ENCODE results near the gene PRKN.
"Not testable (repeated sequence)": the region's sequence is repeated elsewhere in the genome, so short reads cannot be mapped to it uniquely, and the experiment has no call there.

The PRKN gene

DNA sequence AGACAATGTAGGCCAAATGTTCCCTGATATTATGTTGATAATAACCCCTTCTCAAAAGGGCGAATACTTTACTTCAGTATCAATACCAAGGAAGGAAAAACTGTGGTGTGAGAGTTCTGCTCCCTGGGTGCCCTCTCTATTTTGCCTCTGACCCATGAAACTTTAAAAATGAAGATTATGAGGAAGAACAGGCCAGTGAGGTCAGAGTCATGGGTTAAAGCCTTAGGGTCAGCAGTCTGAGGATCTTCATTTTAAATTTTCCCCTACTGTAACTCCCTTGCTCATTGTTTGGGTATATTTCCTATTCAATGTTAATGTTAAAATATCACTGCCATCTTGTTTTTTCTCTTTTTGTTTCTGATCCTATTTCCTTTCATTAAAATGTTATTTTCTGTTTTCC lies 47.9 kb downstream of the PRKN start:
- DNase-seq (ENCODE audit: low read depth in 2 of 3, low spot score in 1 of 3), result no peak

DNA sequence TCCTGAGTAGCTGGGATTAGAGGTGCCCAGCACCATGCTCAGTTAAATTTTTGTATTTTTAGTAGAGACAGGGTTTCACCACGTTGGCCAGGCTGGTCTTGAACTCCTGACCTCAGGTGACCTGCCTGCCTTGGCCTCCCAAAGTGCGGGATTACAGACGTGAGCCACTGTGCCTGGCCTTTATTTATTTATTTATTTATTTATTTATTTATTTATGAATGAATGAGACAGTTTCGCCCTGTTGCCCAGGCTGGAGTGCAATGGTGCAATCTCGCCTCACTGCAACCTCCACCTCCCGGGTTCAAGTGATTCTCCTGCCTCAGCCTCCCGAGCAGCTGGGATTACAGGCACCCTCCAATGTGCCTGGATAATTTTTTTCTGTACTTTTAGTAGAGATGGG lies 48.7 kb downstream of the PRKN start:
- not testable (repeated sequence) for DNase-seq (ENCODE audit: low read depth in 2 of 3, low spot score in 1 of 3)

DNA sequence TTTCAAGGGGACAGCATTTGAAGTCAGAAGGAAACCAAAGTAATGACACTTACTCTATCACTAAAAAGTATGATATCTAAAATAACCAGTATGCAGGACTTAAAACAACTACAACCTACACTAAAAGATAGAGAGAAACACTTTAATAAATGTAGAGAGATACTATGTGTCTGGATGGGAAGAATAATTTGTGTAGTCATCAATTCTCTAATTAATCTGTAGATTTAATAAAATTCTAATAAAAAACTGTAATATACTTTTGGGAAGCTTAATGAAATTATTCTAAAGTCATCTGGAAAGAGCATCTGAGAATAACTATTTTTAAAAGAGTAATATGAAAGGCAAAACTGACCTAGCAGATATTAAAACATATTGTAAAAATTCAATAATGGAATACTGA lies 52.1 kb downstream of the PRKN start:
- DNase-seq (ENCODE audit: low read depth in 2 of 3, low spot score in 1 of 3), result no peak

DNA sequence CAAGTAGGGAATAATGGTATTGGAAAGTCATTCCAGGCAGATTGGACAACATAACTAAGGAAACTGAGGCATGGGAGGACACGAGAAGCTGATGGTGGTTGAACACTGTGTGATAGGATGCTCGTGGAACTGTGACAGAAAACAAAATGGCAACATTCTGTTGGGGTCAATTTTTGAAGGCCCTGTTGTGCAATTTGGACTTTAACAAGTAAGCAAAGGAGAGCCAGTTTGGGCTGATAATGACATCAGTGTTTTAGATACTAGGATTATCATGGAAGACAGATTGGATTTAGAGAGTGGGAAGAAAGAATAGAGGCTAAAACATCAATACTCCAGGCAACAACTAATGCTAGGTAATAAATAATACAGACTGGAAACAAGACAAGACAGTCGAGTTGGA lies 53.1 kb downstream of the PRKN start:
- DNase-seq (ENCODE audit: low read depth in 2 of 3, low spot score in 1 of 3), result no peak

DNA sequence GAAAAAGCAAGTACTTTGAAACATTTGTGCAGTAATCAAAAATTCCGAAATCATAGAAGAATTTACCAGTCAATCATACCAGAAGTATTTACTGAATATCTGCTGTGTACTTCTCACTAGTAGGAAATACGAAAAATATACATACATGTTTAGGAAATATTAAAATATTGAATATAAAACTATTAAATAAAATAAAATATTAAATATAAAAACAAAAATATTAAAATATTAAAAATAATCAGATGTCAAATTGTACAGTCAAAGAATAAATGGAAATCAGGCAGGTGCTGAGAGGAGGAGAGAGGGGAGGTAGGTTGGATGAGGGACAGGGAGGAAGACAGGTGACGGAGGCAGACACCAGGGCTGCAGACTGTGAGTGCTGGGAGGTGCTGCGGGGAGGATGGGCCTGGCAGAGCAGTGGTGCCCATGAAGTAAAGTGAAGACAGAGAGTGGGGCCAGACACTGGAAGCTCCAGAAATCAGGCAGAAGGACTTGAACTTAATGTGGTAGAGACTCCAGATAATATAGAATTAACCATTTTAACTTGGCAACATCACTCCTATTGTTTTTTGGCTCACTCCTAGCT lies 55.9 kb downstream of the PRKN start:
- no peak for DNase-seq (ENCODE audit: low read depth in 2 of 3, low spot score in 1 of 3)

DNA sequence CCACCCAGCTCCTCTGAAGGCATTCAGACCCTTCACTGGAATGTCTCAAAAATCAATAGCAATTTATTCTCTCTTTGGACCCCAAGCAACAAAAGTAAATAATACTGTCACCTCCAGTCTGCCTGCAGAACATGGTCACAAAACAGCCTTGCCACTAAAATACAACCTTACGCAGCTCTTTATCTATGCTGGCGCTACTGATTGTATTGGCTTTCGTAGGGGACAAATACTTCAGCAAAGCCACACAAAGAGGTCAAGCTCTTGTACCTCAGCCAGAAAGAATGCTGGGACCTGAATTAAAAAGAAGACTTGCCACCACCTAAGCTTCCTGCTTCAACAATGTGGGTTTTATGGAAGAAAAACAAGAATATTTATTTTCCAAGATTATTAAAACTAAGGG lies 57.2 kb downstream of the PRKN start:
- no peak for DNase-seq (ENCODE audit: low read depth in 2 of 3, low spot score in 1 of 3)

DNA sequence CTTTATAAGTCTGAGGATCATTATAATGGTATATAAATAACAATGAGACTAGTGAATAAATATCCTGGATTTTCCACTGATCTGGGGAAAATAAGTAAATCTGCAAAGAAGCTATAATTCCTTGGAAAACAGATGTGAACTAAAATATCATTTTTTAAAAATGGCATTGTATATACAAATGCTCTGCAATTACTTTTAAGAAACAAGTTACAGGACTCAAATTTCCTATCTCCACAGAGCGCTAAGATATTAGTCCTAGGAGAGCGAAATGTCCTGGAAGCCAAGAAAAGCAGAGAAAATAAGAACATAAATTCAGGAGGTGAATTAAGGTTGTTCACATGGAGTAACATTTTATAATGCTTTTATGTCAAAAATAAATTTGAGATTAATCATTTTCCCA lies 61.3 kb downstream of the PRKN start:
- no peak for DNase-seq (ENCODE audit: low read depth in 2 of 3, low spot score in 1 of 3)

DNA sequence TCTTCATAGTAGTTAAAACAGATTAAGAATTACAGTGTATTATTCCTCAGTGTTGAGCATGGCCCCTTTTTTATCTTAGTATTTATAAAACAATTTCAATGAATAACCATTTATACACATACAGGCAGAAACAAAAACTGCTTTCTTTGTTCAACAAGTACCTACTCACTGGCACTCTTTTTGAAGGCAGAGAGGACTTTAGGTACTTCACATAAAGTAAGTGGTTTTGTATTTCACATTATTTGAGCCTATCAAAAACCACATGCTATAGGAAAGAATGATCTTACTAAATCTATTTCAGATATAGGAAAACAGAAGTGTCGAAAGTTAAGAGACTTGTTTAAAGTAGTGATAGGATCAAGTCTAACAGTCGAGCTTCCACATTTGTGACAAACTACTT lies 73.8 kb downstream of the PRKN start:
- DNase-seq (ENCODE audit: low read depth in 2 of 3, low spot score in 1 of 3), result no peak

DNA sequence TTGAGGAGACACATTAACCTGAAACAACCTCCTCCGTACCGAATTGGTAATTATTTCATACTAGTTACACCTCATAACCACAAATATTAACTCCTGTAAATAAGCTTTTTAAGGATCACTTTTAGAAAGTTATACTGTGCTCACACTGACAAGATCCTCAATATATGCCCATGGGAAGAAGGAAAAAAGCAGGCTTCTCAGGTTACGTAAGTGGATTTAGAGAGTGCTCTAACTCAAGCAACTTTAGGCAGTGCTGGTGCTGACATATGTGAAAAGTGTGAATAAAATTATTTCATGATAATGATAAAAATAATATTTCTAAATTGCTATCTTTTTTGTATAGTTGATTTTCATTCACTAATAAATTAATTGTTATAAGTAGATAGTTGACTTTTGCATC lies 76.1 kb downstream of the PRKN start:
- no peak for DNase-seq (ENCODE audit: low read depth in 2 of 3, low spot score in 1 of 3)

DNA sequence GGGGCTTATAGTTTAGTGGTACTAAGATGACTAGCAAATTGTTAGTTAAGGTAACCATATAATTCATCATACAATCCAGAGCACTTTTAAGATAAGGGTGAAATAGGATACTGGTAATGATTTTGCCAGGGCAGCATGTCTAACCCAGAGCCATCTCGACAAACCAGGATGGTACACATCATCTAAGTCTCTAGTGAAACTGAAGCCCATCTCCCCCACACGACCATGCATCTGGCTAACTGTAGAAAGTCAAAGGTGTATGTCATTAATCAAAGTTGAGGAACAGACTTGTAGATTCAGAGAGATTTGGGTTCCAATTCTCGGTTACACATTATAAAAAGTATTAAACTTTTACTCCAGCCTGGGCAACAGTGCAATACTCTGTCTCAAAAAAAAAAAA lies 78.3 kb downstream of the PRKN start:
- DNase-seq (ENCODE audit: low read depth in 2 of 3, low spot score in 1 of 3), result no peak

DNA sequence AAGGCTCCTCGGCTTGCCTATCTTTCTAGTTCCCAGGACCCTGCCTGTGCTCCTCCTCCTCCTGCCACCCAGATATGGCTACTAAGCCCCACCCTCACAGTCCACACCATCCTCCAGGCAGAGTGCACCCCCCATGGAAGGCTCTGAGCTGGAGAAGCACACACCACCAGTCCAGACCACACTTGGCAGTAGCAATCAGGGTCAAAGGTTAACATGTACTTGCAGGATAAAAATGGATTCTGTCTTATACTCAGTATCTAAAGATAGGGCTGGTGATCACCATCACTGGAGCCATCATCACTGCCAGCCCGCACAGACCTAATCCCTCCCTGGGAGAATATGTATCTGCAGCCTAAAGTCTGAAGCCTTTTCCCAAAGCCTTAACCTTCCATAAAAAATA lies 83.4 kb downstream of the PRKN start:
- DNase-seq (ENCODE audit: low read depth in 2 of 3, low spot score in 1 of 3), result no peak

DNA sequence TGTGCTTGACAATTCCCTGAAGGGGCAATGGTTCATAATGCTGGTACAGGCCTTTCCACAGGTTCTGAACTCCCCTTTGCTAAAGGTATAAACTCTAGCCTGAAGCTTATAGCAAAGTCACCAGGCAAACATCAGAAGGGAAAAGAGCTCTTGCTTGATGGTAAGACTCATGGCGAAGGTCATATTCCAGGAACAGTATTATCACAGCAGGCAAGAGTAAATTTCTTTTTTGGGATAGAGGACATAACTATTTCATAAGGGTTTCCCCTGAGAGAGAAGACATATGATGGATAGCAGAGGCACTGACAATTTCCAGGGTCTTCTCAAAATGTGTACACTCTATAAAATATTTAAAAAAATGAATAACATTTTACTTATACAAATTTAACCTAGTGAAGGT lies 86.8 kb downstream of the PRKN start:
- no peak for DNase-seq (ENCODE audit: low read depth in 2 of 3, low spot score in 1 of 3)

DNA sequence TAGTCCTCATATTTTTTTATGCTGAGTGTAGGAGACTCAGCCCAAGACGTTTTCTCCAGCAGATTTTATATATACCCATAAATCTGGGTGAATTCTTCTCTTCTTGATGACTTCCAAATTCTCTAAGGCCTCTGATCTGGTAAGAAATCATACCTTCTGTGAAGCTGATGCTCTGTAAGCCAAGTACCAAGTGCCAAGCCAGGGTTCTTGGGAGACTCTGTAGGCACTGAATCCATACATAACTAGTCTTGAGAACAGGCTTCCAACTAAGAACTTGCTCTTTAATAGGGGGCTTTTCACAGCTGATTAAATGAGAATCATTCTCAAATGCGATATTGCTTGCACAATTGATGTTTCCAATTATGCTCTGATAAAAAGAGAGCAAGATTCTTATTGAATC lies 87.6 kb downstream of the PRKN start:
- no peak for DNase-seq (ENCODE audit: low read depth in 2 of 3, low spot score in 1 of 3)

DNA sequence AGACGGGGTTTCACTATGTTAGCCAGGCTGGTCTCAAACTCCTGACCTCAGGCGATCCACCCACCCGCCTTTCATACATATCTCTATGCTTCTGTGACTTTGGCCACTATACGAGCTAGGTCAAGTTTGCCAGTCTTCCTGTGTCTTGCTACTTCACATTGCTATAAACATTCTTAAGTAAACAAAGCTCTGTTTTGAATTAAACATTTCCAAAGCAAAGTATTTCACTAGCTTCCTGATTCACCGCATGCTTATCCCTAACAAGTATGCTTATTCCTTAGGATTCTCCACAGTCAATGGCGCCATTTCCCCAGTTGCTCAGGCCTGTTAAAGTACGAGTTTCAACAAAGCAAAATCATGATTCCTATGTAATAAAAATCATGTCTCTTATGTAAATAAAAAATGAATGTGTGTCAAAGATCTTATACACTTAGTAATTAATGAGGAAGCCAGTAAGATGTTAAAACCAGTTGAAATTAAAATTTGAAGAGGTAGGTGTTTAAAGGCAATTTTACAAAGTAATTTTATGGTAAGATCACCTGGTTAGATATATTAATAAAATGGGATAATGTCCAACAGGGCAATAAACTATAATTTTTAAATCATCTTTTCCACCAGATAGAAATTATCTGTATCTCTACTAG lies 88.5 kb downstream of the PRKN start:
- no peak for DNase-seq (ENCODE audit: low read depth in 2 of 3, low spot score in 1 of 3)

DNA sequence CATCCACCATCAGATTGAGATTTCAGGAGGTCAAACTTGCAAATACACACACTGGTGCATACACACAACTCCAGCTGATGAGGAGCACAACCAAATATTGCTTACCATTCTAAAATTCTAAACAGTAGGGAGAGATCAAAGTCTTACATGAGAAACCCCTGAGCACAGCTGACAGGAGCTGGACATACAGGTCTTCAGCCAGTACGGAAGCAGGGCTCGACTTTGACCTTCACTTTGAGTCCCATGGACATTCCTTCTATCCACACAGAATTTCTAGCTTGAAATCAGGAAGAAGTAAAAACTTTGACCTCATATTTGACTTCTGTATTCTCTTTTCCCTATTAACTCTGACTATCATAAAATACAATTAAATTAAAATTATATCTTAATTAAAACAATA lies 90.2 kb downstream of the PRKN start:
- no peak for DNase-seq (ENCODE audit: low read depth in 2 of 3, low spot score in 1 of 3)

DNA sequence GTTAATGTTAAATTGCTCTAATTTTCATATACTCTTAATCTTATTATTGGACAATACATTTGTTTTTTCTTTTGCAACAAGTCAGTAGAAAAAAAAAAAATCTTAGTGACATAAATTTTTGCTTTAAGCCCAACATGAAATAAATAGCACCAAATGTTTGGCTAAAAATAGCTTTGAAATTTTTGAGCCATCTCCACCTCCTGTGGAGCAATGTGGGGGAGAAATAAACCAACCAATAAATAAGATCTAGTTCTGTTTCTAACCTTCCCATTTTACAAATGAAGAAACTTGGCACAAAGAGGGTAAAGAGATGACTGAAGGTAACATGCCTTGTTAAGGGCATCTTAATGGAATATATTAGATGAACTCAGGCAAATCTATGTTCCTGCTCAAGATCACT lies 91.4 kb downstream of the PRKN start:
- DNase-seq (ENCODE audit: low read depth in 2 of 3, low spot score in 1 of 3), result no peak

DNA sequence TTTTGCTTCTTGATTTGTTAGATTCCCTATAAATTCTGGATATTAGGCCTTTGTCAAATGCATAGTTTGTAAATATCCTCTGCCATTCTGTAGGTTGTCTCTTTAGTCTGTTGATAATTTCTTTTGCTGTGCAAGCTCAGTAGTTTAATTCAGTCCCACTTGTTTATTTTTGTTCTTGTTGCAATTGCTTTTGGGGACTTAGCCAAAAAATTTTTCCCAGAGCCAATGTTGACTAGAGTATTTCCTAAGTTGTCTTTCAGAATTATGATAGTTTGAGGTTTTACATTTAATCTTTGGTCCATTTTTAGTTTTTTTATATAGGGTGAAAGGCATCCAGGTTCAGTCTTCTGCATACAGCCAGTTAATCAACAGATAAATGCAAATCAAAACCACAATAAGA lies 96.0 kb downstream of the PRKN start:
- no peak for DNase-seq (ENCODE audit: low read depth in 2 of 3, low spot score in 1 of 3)

DNA sequence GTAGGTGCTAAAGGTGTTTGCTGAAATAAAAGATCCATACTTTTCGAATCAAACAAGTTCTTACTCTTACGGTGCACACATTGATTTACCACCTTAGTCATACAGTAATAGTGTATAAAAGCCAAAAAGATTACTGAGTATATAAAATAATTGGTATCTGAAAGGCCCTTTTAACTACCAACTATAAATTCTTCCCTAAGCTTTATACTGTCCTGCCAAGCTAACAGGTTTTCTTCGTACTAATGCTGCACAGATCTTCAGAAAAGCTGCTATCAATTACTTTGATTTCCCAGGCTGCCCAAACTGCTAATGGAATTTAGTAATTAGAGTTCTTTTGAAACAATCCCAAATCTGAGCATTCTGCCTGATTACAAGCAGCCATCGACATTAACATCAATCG lies 97.5 kb downstream of the PRKN start:
- DNase-seq (ENCODE audit: low read depth in 2 of 3, low spot score in 1 of 3), result no peak

DNA sequence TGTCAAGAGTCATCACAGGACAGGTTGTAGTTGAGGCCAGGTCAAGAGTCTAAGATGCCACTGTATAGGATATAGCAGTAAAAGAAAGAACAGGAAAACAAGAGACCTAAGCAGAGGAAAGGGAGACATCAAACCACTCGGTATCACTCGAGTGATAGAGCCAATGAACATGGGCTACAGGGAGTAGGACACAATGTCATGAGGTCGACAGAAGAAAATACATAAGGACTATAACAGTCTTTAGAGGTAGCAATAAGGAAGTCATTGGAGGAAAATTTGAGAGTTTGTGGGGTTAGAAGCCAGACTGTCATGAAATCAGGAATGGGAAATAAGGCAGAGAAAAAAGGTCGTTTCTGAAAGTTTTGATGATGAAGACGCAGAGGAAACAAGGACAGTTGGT lies 99.7 kb downstream of the PRKN start:
- DNase-seq (ENCODE audit: low read depth in 2 of 3, low spot score in 1 of 3), result no peak

DNA sequence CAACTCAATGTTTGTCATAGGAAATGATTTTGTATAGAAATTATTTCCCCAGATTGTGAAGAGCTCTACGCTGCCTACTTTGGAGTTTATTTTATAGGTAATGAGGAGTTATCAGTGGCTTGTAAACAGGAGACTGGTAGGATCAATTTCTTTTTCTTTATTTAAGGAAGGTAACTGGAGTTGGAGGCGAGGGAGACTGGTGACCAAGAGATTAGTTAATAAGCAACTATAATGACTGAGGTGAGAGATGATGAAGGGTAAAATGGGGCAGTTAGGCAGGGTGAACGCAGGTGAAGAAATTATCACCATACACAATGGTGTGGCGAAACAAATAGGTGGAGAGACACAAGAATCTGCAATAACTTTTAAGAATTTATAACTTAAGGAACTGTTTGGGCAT lies 100.2 kb downstream of the PRKN start:
- DNase-seq (ENCODE audit: low read depth in 2 of 3, low spot score in 1 of 3), result no peak

DNA sequence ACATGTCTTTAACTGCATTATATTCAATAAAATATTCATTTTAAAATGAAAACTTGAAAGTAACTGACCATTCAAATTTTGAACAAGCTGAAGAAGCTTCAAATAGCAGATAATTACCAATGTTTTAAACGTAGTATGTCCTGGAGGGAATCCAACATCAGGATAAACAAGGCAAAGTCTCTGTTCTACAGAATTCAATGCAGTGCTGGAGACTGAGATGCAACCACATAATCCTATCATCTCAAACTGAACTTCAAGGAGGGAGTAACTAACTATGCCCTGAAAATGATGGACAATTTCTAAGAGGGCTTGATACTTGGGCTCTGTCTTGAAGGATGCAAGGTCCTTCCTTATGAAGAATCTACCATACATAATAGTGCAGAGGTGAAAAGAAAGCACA lies 100.7 kb downstream of the PRKN start:
- no peak for DNase-seq (ENCODE audit: low read depth in 2 of 3, low spot score in 1 of 3)

DNA sequence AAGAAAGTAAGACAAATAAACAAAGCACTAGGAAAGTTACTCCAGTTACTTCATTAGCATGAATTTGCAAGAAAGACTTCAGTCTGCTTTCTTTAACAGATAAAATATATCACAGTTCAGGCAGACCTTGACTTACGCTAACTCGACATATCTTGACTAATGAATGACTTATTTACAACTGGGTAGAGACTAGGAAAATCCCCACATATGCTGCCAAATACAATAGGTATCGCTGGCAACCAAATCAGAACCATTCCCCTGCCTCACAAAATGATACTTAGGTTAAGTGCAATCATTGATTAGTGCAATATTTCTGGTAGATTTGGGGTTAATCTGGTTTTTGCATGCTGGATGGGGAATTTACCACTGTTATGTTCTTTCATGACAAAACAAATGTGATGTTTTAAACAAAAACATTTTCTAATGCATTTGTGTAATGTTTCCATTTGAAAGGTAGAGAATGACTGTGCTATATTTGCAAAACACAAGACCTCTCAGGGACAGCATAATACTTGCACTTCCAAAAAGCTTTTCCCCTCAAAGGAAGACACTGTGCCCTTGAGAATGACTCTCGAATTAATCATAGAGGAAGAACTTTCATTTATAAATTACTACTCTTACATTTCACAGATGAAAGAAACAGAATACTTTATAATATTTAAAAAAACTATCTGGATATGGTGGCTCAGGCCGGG lies 101.6 kb downstream of the PRKN start:
- no peak for DNase-seq (ENCODE audit: low read depth in 2 of 3, low spot score in 1 of 3)

DNA sequence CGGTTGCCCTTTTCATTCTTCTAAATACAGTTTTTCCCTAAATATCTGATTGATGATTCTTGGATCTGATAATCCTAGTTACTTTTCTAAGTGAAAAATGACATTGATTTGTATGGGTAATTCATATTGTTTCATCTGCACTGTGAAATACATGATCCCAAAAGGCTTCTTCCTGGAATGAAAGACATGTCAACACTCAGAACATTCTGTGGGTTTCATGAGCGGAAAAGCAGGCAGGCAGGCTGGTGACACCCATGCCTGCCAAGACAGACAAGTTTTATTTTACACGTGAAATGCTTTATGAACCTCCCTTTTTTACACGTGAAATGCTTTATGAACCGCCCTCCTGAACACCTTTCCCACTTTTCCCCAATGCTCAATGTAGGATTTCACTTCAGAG lies 105.0 kb downstream of the PRKN start:
- DNase-seq (ENCODE audit: low read depth in 2 of 3, low spot score in 1 of 3), result no peak
